HFF-Myc (cell line): ENCODE measurements around the gene DPP10.

Experiments used
- DNase-seq: peaks from one replicate; pipeline ENCODE4 v3.0.0-alpha.2; 2011; ENCODE audit warnings: low read depth; ENCODE audit errors: extremely low read depth
- H3K4me3 ChIP-seq: replicated peaks from 2 replicates; pipeline ENCODE4 v1.5.1; 2011; ENCODE audit warnings: low read depth, mild to moderate bottlenecking, control low read depth, low read length
- TF ChIP-seq, protein P1 (sequence below): IDR thresholded peaks from 2 replicates; pipeline ENCODE4 v1.5.1; 2012; ENCODE audit warnings: mild to moderate bottlenecking, low read depth, low read length, control low read depth; ENCODE audit errors: missing control alignments

Gene DPP10

DNA sequence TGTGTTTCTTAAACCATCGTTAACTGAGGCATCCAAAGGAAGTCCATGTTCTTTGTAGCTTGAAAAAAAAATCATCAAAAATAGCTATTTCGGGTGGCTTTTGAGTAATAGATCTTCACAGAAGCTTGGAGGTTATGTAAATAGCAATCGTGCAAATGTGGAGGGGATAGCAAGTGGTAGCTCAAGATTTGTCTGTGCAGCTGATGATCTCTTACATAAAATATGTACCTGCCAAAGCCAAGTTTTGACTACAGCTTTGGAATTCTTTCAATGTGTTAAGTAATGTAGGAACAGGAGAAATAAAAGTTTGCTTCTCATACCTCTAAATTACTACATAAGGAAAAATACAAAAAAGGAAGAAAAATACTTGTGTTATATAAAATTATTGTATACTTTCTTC, 1432.0 kb downstream of the DPP10 start:
- TF ChIP-seq, protein P1, sequence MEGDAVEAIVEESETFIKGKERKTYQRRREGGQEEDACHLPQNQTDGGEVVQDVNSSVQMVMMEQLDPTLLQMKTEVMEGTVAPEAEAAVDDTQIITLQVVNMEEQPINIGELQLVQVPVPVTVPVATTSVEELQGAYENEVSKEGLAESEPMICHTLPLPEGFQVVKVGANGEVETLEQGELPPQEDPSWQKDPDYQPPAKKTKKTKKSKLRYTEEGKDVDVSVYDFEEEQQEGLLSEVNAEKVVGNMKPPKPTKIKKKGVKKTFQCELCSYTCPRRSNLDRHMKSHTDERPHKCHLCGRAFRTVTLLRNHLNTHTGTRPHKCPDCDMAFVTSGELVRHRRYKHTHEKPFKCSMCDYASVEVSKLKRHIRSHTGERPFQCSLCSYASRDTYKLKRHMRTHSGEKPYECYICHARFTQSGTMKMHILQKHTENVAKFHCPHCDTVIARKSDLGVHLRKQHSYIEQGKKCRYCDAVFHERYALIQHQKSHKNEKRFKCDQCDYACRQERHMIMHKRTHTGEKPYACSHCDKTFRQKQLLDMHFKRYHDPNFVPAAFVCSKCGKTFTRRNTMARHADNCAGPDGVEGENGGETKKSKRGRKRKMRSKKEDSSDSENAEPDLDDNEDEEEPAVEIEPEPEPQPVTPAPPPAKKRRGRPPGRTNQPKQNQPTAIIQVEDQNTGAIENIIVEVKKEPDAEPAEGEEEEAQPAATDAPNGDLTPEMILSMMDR = no peak
- no peak overlapping the region for H3K4me3 ChIP-seq
- DNase-seq = no peak

DNA sequence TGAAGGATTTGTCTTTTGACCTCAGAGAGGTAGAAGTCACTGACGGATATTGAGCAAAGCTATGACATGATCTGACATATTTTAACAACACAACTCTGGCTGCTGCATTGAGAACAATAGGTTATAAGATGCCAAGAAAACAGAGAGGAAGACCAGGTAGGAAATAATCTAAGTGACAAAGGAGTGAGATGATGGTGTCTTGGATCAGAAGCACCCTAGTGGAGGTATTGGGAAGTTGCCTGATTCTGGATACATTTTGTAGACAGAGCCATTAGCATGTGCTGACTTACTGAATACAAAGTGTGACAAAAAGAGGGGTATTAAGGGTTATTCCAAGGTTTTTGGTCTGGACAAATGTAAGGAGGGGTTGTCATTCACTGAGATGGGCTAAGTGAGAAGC, 1438.1 kb downstream of the DPP10 start:
- TF ChIP-seq, protein P1 = no peak
- no peak overlapping the region for H3K4me3 ChIP-seq
- DNase-seq = no peak

DNA sequence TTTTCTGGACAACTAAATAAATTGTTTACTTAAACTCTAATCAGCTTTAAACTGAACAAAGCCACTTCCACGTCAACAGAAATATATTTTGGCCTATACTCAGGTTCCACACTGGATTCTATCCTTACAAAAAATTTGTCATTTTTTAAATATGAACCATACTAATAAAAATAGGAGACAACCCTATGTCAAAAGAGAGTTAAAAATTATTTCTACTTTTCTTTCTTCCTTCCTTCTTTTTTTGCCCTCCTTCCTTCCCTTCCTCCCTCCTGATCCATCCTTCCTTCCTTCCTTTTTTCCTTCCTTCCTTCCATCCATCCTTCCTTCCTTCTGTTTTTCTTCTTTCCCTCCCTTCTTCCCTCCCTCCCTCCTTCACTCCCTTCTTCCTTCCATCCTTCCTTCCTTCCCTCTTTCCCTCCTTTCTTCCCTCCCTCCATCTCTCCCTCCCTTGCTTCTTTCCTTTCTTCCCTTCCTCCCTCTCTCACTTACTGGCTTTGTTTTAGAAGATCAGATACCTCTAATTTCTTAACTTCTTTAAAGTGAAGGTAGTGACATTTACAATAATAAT, 1444.9 kb downstream of the DPP10 start:
- TF ChIP-seq, protein P1 = no peak
- H3K4me3 ChIP-seq = no peak overlapping the region
- no peak for DNase-seq
